Endothelial cell (in vitro differentiated cells): ENCODE measurements around the gene THRB. TPM values are rescaled to one million over a fixed set of nuclear protein-coding genes. Genes with fewer than 3 reads are reported as not detected.

Source experiments
- DNase-seq: peaks from one replicate; pipeline ENCODE4 v3.0.0; 2021; ENCODE audit warnings: low spot score
- H3K27ac Mint-ChIP-seq: one replicate; pipeline ENCODE4 v1.8.0; 2021; ENCODE audit warnings: mixed read lengths, inconsistent platforms; ENCODE audit not compliant: unreplicated experiment
- H3K27me3 Mint-ChIP-seq: one replicate; pipeline ENCODE4 v1.8.0; 2021; ENCODE audit warnings: mild to moderate bottlenecking, moderate library complexity, mixed read lengths, inconsistent platforms; ENCODE audit not compliant: unreplicated experiment
- H3K36me3 Mint-ChIP-seq: one replicate; pipeline ENCODE4 v1.8.0; 2021; ENCODE audit warnings: mild to moderate bottlenecking, low read depth, mixed read lengths, inconsistent platforms; ENCODE audit not compliant: unreplicated experiment
- H3K4me1 Mint-ChIP-seq: one replicate; pipeline ENCODE4 v1.8.0; 2021; ENCODE audit warnings: mild to moderate bottlenecking, mixed read lengths, inconsistent platforms; ENCODE audit not compliant: unreplicated experiment
- H3K4me3 Mint-ChIP-seq: one replicate; pipeline ENCODE4 v1.8.0; 2021; ENCODE audit warnings: mild to moderate bottlenecking, mixed read lengths, inconsistent platforms; ENCODE audit not compliant: unreplicated experiment
- H3K9me3 Mint-ChIP-seq: one replicate; pipeline ENCODE4 v1.8.0; 2021; ENCODE audit warnings: mixed read lengths, inconsistent platforms; ENCODE audit not compliant: unreplicated experiment
- CTCF ChIP-seq: fragments of 200-600 bp; sonication (generic); IDR thresholded peaks from one replicate; pipeline ENCODE4 v1.5.0; 2021; ENCODE audit warnings: antibody characterized with exemption; ENCODE audit not compliant: unreplicated experiment
- total RNA-seq: library from RNA; stranded (reverse); fragmentation: NEBNext Ultra II Directional; extraction: Animal tissue kit (Norgen Biotek cat#: 25700); gene quantifications from one replicate; pipeline ENCODE4 v1.2.1, GENCODE V29; 2021; ENCODE audit not compliant: unreplicated experiment

THRB gene
- total RNA-seq, 1 donor from 2014 or later = 0.38 TPM

GRCh38 chr3:24497942-24498341 lies 3.3 kb upstream of the THRB start:
- Mint-ChIP-seq H3K27me3 (peaks cover 10% of the 10 kb centered on the region), H3K9me3 (no peaks in the 10 kb centered on the region), H3K27ac (no peak overlapping the region), H3K36me3 (no peaks in the 10 kb centered on the region), H3K4me3 (no peak overlapping the region), H3K4me1 (peaks cover 6% of the 10 kb centered on the region)
- TF ChIP-seq CTCF = no peak
- DNase-seq = no peak

GRCh38 chr3:24496529-24497482 lies 2.2 kb upstream of the THRB start:
- H3K4me3 Mint-ChIP-seq = no peak overlapping the region
- no peaks in the 10 kb centered on the region for H3K9me3 Mint-ChIP-seq
- TF ChIP-seq CTCF = peak; percentile 47
- H3K27ac Mint-ChIP-seq = no peak overlapping the region
- peak; percentile 74 for DNase-seq
- no peaks in the 10 kb centered on the region for H3K36me3 Mint-ChIP-seq
- H3K27me3 Mint-ChIP-seq = peaks cover 10% of the 10 kb centered on the region
- peaks cover 3% of the 10 kb centered on the region for H3K4me1 Mint-ChIP-seq

GRCh38 chr3:24495326-24495994 lies 810 bp upstream of the THRB start:
- Mint-ChIP-seq H3K9me3 (no peaks in the 10 kb centered on the region), H3K4me3 (peak overlapping the region; percentile 90), H3K36me3 (no peaks in the 10 kb centered on the region), H3K27me3 (peaks cover 10% of the 10 kb centered on the region), H3K4me1 (peaks cover 3% of the 10 kb centered on the region), H3K27ac (no peak overlapping the region)
- peak; percentile 52 for TF ChIP-seq CTCF
- peak; percentile 37 for DNase-seq

GRCh38 chr3:24493746-24494617 lies 668 bp downstream of the THRB start:
- no peaks in the 10 kb centered on the region for H3K9me3 Mint-ChIP-seq
- H3K4me1 Mint-ChIP-seq = peaks cover 3% of the 10 kb centered on the region
- H3K36me3 Mint-ChIP-seq = no peaks in the 10 kb centered on the region
- DNase-seq = peak; percentile 25
- peak overlapping the region; percentile 90 for H3K4me3 Mint-ChIP-seq
- peaks cover 10% of the 10 kb centered on the region for H3K27me3 Mint-ChIP-seq
- TF ChIP-seq CTCF = no peak
- peak overlapping the region; percentile 49 for H3K27ac Mint-ChIP-seq
